Mammary epithelial cell (primary cell): ENCODE data around the gene INHBE.

ENCODE experiments used
- CTCF ChIP-seq, 2 donors: IDR thresholded peaks in 1 of 2; conservative IDR thresholded peaks in 1 of 2; 2 replicates each; pipeline ENCODE4 v1.5.1; 2011 to 2012; ENCODE audit warnings: inconsistent platforms in 2 of 2, low read length in 2 of 2, mild to moderate bottlenecking in 2 of 2, control low read depth in 1 of 2, low read depth in 1 of 2; ENCODE audit not compliant: insufficient read depth in 1 of 2; ENCODE audit errors: extremely low read depth in 1 of 2
- EZH2 ChIP-seq: IDR thresholded peaks from 2 replicates; pipeline ENCODE4 v1.6.1; 2012; ENCODE audit warnings: low read length, inconsistent platforms, borderline replicate concordance

GRCh38 chr12:57451233-57451778, 3.8 kb upstream of the INHBE start:
- TF ChIP-seq CTCF (conservative IDR thresholded peaks at IDR 0.05 in 1 of 2, IDR thresholded peaks at IDR 0.05 in 1 of 2; ENCODE audit: extremely low read depth in 1 of 2, insufficient read depth in 1 of 2, low read depth in 1 of 2, low read length in 2 of 2): no peak
- no peak for TF ChIP-seq EZH2
